B cell (primary cell): ENCODE results near the gene HIGD2A. TPM values are rescaled to one million over a fixed set of nuclear protein-coding genes. Genes with fewer than 3 reads are reported as not detected.

Source experiments
- ATAC-seq: fragments of 200-7000 bp; cut with Tn5 transposase; one replicate; pipeline ENCODE4 v1.10.0; 2021; ENCODE audit warnings: low read depth, mild to moderate bottlenecking, moderate number of reproducible peaks, moderate library complexity
- CTCF ChIA-PET: fragments of 350-600 bp; sonication (Branson Sonifier 250); formaldehyde crosslinking; loops from one replicate; lab custom pipeline; 2021; ENCODE audit warnings: antibody characterized with exemption, inconsistent platforms; lab: Charles Lee
- POLR2A ChIA-PET: fragments of 350-600 bp; sonication (Branson Sonifier 250); formaldehyde crosslinking; loops from one replicate; lab custom pipeline; 2021; ENCODE audit warnings: antibody characterized with exemption; lab: Charles Lee
- DNase-seq: peaks from one replicate; pipeline ENCODE4 v3.0.0; 2013
- H2AFZ ChIP-seq: 2 replicates; pipeline ENCODE4 v1.6.1; 2012; ENCODE audit warnings: mild to moderate bottlenecking, low read depth, low read length; ENCODE audit not compliant: insufficient read depth, poor library complexity, severe bottlenecking
- H3K27ac ChIP-seq, 2 donors: 1 replicate in 1 of 2; 2 replicates in 1 of 2; pipeline ENCODE4 v1.5.1; 2012 to 2013; ENCODE audit warnings: low read length in 2 of 2, mild to moderate bottlenecking in 2 of 2, moderate library complexity in 1 of 2
- H3K27me3 ChIP-seq, 4 experiments: fragments of 200-600 bp in 1 of 4; sonication (generic) in 1 of 4; replicated peaks in 1 of 4; 1 replicate in 2 of 4; 2 replicates in 2 of 4; pipeline versions ENCODE4 v1.6.1 to v1.7.0; 2013 to 2016; ENCODE audit warnings: low read length in 3 of 4, mild to moderate bottlenecking in 2 of 4, mixed read lengths in 1 of 4, moderate library complexity in 1 of 4; ENCODE audit not compliant: insufficient read depth in 4 of 4, control insufficient read depth in 3 of 4; ENCODE audit errors: control extremely low read depth in 1 of 4
- H3K36me3 ChIP-seq, 2 experiments: replicated peaks in 1 of 2; 1 replicate in 1 of 2; 2 replicates in 1 of 2; pipeline versions ENCODE4 v1.6.1 to v1.7.1; 2013; ENCODE audit warnings: low read length in 1 of 2; ENCODE audit not compliant: insufficient read depth in 2 of 2, control insufficient read depth in 1 of 2; ENCODE audit errors: control extremely low read depth in 1 of 2, extremely low read depth in 1 of 2
- H3K4me1 ChIP-seq, 2 donors: fragments of 200-600 bp in 1 of 2; sonication (generic) in 1 of 2; 1 replicate in 1 of 2; 2 replicates in 1 of 2; pipeline versions ENCODE4 v1.5.1 to v1.6.1; 2013 to 2017; ENCODE audit warnings: low read length in 2 of 2; ENCODE audit not compliant: control insufficient read depth in 2 of 2, insufficient read depth in 2 of 2
- H3K4me2 ChIP-seq: replicated peaks from 2 replicates; pipeline ENCODE3; 2012; ENCODE audit warnings: mild to moderate bottlenecking, low read depth, low read length; ENCODE audit not compliant: poor library complexity, severe bottlenecking
- H3K4me3 ChIP-seq, 5 experiments: fragments of 200-600 bp in 1 of 5; sonication (generic) in 1 of 5; 1 replicate in 3 of 5; 2 replicates in 2 of 5; pipeline versions ENCODE4 v1.5.1 to v1.7.0; 2011 to 2016; ENCODE audit warnings: low read length in 4 of 5, mild to moderate bottlenecking in 4 of 5, low read depth in 2 of 5, control low read depth in 1 of 5, moderate library complexity in 1 of 5; ENCODE audit not compliant: insufficient read depth in 1 of 5; ENCODE audit errors: control extremely low read depth in 1 of 5, extremely low read depth in 1 of 5
- H3K79me2 ChIP-seq: fragments of 200-600 bp; sonication (generic); one replicate; pipeline ENCODE4 v1.6.0; 2016; ENCODE audit warnings: low read length; ENCODE audit not compliant: control insufficient read depth, insufficient read depth
- H3K9ac ChIP-seq: fragments of 200-600 bp; sonication (generic); 2 replicates; pipeline ENCODE4 v1.6.1; 2017; ENCODE audit warnings: mild to moderate bottlenecking, low read length, moderate library complexity
- H3K9me3 ChIP-seq, 3 donors: one replicate each; pipeline versions ENCODE4 v1.6.1 to v1.7.1; 2013; ENCODE audit warnings: low read length in 2 of 3; ENCODE audit not compliant: control insufficient read depth in 2 of 3, insufficient read depth in 1 of 3; ENCODE audit errors: control extremely low read depth in 1 of 3
- H4K20me1 ChIP-seq: 2 replicates; pipeline ENCODE4 v1.6.0; 2012; ENCODE audit warnings: mild to moderate bottlenecking, low read length; ENCODE audit not compliant: insufficient read depth, control insufficient read depth, poor library complexity, severe bottlenecking
- H3K27ac Mint-ChIP-seq: one replicate; pipeline ENCODE4 v1.8.0; 2021; ENCODE audit warnings: mixed read lengths
- H3K27me3 Mint-ChIP-seq: one replicate; pipeline ENCODE4 v1.8.0; 2021; ENCODE audit warnings: mixed read lengths
- H3K4me1 Mint-ChIP-seq: one replicate; pipeline ENCODE4 v1.8.0; 2021; ENCODE audit warnings: mixed read lengths
- H3K4me3 Mint-ChIP-seq: one replicate; pipeline ENCODE4 v1.8.0; 2021; ENCODE audit warnings: mixed read lengths
- H3K9me3 Mint-ChIP-seq: one replicate; pipeline ENCODE4 v1.8.0; 2022; ENCODE audit warnings: mixed read lengths; ENCODE audit not compliant: insufficient read depth
- EZH2 ChIP-seq: IDR thresholded peaks from 2 replicates; pipeline ENCODE4 v1.6.1; 2012; ENCODE audit warnings: borderline replicate concordance, low read depth, mild to moderate bottlenecking, moderate library complexity, low read length; ENCODE audit not compliant: insufficient read depth, poor library complexity, severe bottlenecking
- WGBS: methylation state at CpG from one replicate; pipeline ENCODE4 v1.1.5; 2013; ENCODE audit warnings: missing lambda C conversion rate; ENCODE audit not compliant: insufficient coverage; 5-methylcytosine and 5-hydroxymethylcytosine counted together
- intact Hi-C: fragments of 100-400 bp; cut with micrococcal nuclease; formaldehyde crosslinking; loops from one replicate; pipeline ENCODE4 v1.10.0; 2022
- polyA plus RNA-seq: library from polyadenylated mRNA; depleted of rRNA; stranded (reverse); fragments of >200 nt; gene quantifications from 2 replicates; pipeline ENCODE4 v1.2.3, GENCODE V29; 2012
- total RNA-seq, 2 donors: library from RNA; stranded (reverse); fragments of 120-200 nt in 1 of 2; gene quantifications; 1 replicate in 1 of 2; 2 replicates in 1 of 2; pipeline versions ENCODE4 v1.2.3 to v1.2.4, GENCODE V29; 2013 to 2022
- TF ChIP-seq, protein P1 (sequence below): fragments of 200-600 bp; IDR thresholded peaks from one replicate; pipeline ENCODE4 v1.8.0; 2022; ENCODE audit warnings: antibody characterized with exemption, mild to moderate bottlenecking

HIGD2A gene
- total and polyA plus RNA-seq, 2 donors (not counting 1 experiment from before 2014, with no cell fraction given), result 80.1 to 212 TPM

DNA sequence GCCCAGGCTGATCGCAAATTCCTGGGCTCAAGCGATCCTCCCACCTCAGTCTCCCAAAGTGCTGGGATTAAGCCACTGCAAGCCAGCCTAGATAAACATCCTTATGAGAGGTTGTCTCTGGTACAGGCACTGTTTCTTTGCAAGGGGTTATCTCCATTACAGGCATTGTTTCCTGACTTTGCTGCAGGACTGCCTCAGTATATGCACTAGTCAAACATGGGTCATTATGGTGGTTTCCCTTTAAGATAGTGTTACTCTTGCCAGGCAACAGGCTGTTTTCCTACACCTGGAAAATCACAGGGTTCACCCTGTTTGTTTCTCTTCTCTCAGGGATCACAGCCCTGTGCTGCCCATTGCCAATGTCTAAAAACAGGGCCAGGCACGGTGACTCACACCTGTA is 35.6 kb downstream of the HIGD2A start:
- CTCF ChIA-PET, result interaction anchor here (1.4 kb wide), 1 partner anchor 150 kb away, joined by 3 read pairs; no protein-coding TSS in a partner anchor

GRCh38 chr5:176425138-176425537 is 36.6 kb downstream of the HIGD2A start:
- Histone ChIP-seq H3K9ac (no peak overlapping the region), H3K27me3 (no peaks in the 10 kb centered on the region), H3K4me1 (no peaks in the 10 kb centered on the region), H3K79me2 (no peaks in the 10 kb centered on the region), H3K9me3 (peaks cover 0 to 3% (median 0%) of the 10 kb centered on the region in 3 donors), H3K4me3 (no peak overlapping the region), H3K4me2 (no peak overlapping the region), H3K36me3 (no peaks in the 10 kb centered on the region), H2AFZ (no peak overlapping the region), H3K27ac (no peak overlapping the region), H4K20me1 (no peaks in the 10 kb centered on the region)
- no peak overlapping the region for H3K27ac Mint-ChIP-seq
- no peak for TF ChIP-seq EZH2
- no peaks in the 10 kb centered on the region for H3K4me1 Mint-ChIP-seq
- peaks cover 15% of the 10 kb centered on the region for H3K27me3 Mint-ChIP-seq
- no peak for ATAC-seq
- DNase-seq, result no peak
- POLR2A ChIA-PET, result no interaction called here
- intact Hi-C loops, result no loop called here
- CTCF ChIA-PET, result no interaction called here
- WGBS, result no CpG with 5 or more reads among the region's 1 CpG
- H3K9me3 Mint-ChIP-seq, result no peaks in the 10 kb centered on the region
- no peak overlapping the region for H3K4me3 Mint-ChIP-seq

More for the DNA sequence above, 35.6 kb downstream of the HIGD2A start:
- Mint-ChIP-seq H3K27ac (no peak overlapping the region), H3K9me3 (no peaks in the 10 kb centered on the region), H3K4me1 (no peaks in the 10 kb centered on the region), H3K4me3 (no peak overlapping the region), H3K27me3 (peaks cover 15% of the 10 kb centered on the region)
- POLR2A ChIA-PET, result no interaction called here
- Histone ChIP-seq H3K4me2 (no peak overlapping the region), H4K20me1 (no peaks in the 10 kb centered on the region), H2AFZ (no peak overlapping the region), H3K27me3 (no peaks in the 10 kb centered on the region), H3K4me1 (no peaks in the 10 kb centered on the region), H3K36me3 (no peaks in the 10 kb centered on the region), H3K27ac (no peak overlapping the region), H3K4me3 (no peak overlapping the region), H3K9me3 (peaks cover 0 to 3% (median 0%) of the 10 kb centered on the region in 3 donors), H3K79me2 (no peaks in the 10 kb centered on the region), H3K9ac (no peak overlapping the region)
- intact Hi-C loops, result no loop called here
- ATAC-seq (no peak), DNase-seq (no peak)
- WGBS, result no CpG with 5 or more reads among the region's 3 CpGs
- TF ChIP-seq, protein P1, sequence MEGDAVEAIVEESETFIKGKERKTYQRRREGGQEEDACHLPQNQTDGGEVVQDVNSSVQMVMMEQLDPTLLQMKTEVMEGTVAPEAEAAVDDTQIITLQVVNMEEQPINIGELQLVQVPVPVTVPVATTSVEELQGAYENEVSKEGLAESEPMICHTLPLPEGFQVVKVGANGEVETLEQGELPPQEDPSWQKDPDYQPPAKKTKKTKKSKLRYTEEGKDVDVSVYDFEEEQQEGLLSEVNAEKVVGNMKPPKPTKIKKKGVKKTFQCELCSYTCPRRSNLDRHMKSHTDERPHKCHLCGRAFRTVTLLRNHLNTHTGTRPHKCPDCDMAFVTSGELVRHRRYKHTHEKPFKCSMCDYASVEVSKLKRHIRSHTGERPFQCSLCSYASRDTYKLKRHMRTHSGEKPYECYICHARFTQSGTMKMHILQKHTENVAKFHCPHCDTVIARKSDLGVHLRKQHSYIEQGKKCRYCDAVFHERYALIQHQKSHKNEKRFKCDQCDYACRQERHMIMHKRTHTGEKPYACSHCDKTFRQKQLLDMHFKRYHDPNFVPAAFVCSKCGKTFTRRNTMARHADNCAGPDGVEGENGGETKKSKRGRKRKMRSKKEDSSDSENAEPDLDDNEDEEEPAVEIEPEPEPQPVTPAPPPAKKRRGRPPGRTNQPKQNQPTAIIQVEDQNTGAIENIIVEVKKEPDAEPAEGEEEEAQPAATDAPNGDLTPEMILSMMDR, result no peak
- no peak for TF ChIP-seq EZH2
